KMS-11 (cell line): ENCODE results near the gene WNT6.
"Not testable (repeated sequence)": the region's sequence is repeated elsewhere in the genome, so short reads cannot be mapped to it uniquely, and the experiment has no call there.

Experiments used
- H2AFZ ChIP-seq: fragments of 200-600 bp; sonication (generic); 2 replicates; pipeline ENCODE4 v1.6.1; 2016; ENCODE audit warnings: antibody characterized with exemption, mixed run types, low read depth
- H3K27ac ChIP-seq: fragments of 200-600 bp; sonication (generic); 2 replicates; pipeline ENCODE4 v1.6.1; 2016; ENCODE audit warnings: mild to moderate bottlenecking, mixed run types
- H3K27me3 ChIP-seq: fragments of 200-600 bp; sonication (generic); 2 replicates; pipeline ENCODE4 v1.6.1; 2017; ENCODE audit warnings: mild to moderate bottlenecking, low read depth, mixed run types, moderate library complexity; ENCODE audit not compliant: insufficient read depth
- H3K36me3 ChIP-seq: fragments of 200-600 bp; sonication (generic); 2 replicates; pipeline ENCODE4 v1.6.1; 2017; ENCODE audit warnings: mild to moderate bottlenecking, mixed run types; ENCODE audit not compliant: insufficient read depth
- H3K4me1 ChIP-seq: fragments of 200-600 bp; sonication (generic); 2 replicates; pipeline ENCODE4 v1.6.1; 2016; ENCODE audit warnings: mild to moderate bottlenecking, low read depth, mixed run types; ENCODE audit not compliant: poor library complexity, severe bottlenecking
- H3K4me2 ChIP-seq: fragments of 200-600 bp; sonication (generic); 2 replicates; pipeline ENCODE4 v1.7.0; 2016; ENCODE audit warnings: mild to moderate bottlenecking, mixed run types
- H3K4me3 ChIP-seq: fragments of 200-600 bp; sonication (generic); IDR thresholded peaks from 2 replicates; pipeline ENCODE4 v1.6.1; 2017; ENCODE audit warnings: low read depth, low read length, mixed read lengths; ENCODE audit not compliant: insufficient read depth
- H3K79me2 ChIP-seq: fragments of 200-600 bp; sonication (generic); 2 replicates; pipeline ENCODE4 v1.6.1; 2016; ENCODE audit warnings: low read depth, mixed run types; ENCODE audit not compliant: insufficient read depth
- H3K9ac ChIP-seq: fragments of 200-600 bp; sonication (generic); 2 replicates; pipeline ENCODE4 v1.6.1; 2016; ENCODE audit warnings: mild to moderate bottlenecking, mixed run types
- H4K20me1 ChIP-seq: fragments of 200-600 bp; sonication (generic); 2 replicates; pipeline ENCODE4 v1.6.1; 2016; ENCODE audit warnings: mild to moderate bottlenecking, mixed run types; ENCODE audit not compliant: insufficient read depth
- TF ChIP-seq, protein P1 (sequence below): fragments of 200-600 bp; sonication (generic); conservative IDR thresholded peaks from 2 replicates; pipeline ENCODE4 v1.6.1; 2017; ENCODE audit warnings: low read depth, mild to moderate bottlenecking, antibody characterized with exemption, low read length, moderate library complexity, mixed read lengths

WNT6 gene

DNA sequence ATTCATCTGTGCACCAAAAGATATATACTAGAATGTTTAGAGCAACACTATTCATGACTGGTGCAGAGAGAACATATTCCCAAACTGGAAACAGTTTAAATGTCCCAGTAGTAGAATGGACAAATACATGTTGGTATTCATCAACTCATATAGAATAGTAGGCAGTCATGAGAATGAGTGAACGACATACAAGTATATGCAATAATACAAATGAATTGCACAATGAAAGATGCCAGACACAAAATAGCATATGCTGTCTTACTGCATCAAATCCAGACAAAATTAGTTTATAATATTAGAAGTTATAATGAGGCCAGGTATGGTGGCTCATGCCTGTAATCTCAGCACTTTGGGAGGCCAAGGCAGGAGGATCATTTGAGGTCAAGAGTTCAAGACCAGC lies 19.7 kb upstream of the WNT6 start:
- Histone ChIP-seq H3K4me2 (no peak overlapping the region), H3K9ac (no peak overlapping the region), H3K4me3 (no peak overlapping the region), H3K27me3 (no peaks in the 10 kb centered on the region), H3K36me3 (no peaks in the 10 kb centered on the region), H3K4me1 (peaks cover 13% of the 10 kb centered on the region), H3K27ac (no peak overlapping the region), H3K79me2 (no peaks in the 10 kb centered on the region), H2AFZ (no peak overlapping the region), H4K20me1 (no peaks in the 10 kb centered on the region)
- TF ChIP-seq, protein P1, sequence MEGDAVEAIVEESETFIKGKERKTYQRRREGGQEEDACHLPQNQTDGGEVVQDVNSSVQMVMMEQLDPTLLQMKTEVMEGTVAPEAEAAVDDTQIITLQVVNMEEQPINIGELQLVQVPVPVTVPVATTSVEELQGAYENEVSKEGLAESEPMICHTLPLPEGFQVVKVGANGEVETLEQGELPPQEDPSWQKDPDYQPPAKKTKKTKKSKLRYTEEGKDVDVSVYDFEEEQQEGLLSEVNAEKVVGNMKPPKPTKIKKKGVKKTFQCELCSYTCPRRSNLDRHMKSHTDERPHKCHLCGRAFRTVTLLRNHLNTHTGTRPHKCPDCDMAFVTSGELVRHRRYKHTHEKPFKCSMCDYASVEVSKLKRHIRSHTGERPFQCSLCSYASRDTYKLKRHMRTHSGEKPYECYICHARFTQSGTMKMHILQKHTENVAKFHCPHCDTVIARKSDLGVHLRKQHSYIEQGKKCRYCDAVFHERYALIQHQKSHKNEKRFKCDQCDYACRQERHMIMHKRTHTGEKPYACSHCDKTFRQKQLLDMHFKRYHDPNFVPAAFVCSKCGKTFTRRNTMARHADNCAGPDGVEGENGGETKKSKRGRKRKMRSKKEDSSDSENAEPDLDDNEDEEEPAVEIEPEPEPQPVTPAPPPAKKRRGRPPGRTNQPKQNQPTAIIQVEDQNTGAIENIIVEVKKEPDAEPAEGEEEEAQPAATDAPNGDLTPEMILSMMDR, result no peak

- not testable (repeated sequence) for H3K36me3 ChIP-seq, H3K9ac ChIP-seq, H3K27me3 ChIP-seq, H2AFZ ChIP-seq, H3K4me2 ChIP-seq, H3K4me3 ChIP-seq, H4K20me1 ChIP-seq, H3K79me2 ChIP-seq, H3K27ac ChIP-seq, H3K4me1 ChIP-seq
Observed at GRCh38 chr2:218844334-218844733, 15.3 kb upstream of the WNT6 start.

DNA sequence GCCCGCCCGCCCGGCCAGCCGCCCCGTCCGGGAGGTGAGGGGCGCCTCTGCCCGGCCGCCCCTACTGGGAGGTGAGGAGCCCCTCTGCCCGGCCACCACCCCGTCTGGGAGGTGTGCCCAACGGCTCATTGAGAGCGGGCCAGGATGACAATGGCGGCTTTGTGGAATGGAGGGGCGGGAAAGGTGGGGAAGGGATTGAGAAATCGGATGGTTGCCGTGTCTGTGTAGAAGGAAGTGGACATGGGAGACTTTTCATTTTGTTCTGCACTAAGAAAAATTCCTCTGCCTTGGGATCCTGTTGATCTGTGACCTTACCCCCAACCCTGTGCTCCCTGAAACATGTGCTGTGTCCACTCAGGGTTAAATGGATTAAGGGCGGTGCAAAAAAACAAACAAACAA lies 12.6 kb upstream of the WNT6 start:
- not testable (repeated sequence) for H3K27me3 ChIP-seq, H3K4me2 ChIP-seq, H3K9ac ChIP-seq, H3K4me3 ChIP-seq, H2AFZ ChIP-seq, H3K27ac ChIP-seq, H3K4me1 ChIP-seq, H3K79me2 ChIP-seq, H4K20me1 ChIP-seq, H3K36me3 ChIP-seq

DNA sequence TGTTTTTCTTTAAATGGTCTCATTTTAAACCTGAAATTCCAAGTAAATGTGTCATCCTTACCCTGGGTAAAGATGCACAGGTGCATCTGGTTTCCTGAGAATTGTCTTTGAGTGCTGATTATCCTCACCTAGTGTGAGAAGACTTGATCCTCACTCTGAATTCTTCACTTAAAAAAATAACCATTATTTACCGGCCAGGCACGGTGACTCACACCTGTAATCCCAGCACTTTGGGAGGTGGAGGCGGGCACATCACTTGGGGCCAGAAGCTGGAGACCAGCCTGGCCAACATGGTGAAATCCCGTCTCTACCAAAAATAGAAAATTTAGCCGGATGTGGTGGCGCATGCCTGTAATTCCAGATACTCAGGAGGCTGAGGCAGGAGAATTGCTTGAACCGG lies 9.9 kb upstream of the WNT6 start:
- H3K36me3 ChIP-seq, result no peaks in the 10 kb centered on the region
- H3K4me2 ChIP-seq, result no peak overlapping the region
- TF ChIP-seq, protein P1, result no peak
- no peak overlapping the region for H3K27ac ChIP-seq
- H3K27me3 ChIP-seq, result peaks cover 12% of the 10 kb centered on the region; the same call in 1 of the 2 replicates
- H3K4me3 ChIP-seq, result no peak overlapping the region
- H3K4me1 ChIP-seq, result peaks cover 11% of the 10 kb centered on the region
- no peaks in the 10 kb centered on the region for H3K79me2 ChIP-seq
- no peak overlapping the region for H2AFZ ChIP-seq
- H4K20me1 ChIP-seq, result no peaks in the 10 kb centered on the region
- no peak overlapping the region for H3K9ac ChIP-seq

- Histone ChIP-seq H4K20me1 (no peaks in the 10 kb centered on the region), H3K4me1 (peaks cover 11% of the 10 kb centered on the region), H2AFZ (no peak overlapping the region), H3K4me2 (no peak overlapping the region), H3K27me3 (peaks cover 18% of the 10 kb centered on the region; the same call in 1 of the 2 replicates), H3K36me3 (no peaks in the 10 kb centered on the region), H3K9ac (no peak overlapping the region), H3K4me3 (no peak overlapping the region), H3K27ac (no peak overlapping the region), H3K79me2 (no peaks in the 10 kb centered on the region)
- TF ChIP-seq, protein P1, result no peak
Observed at GRCh38 chr2:218850796-218851195, 8.8 kb upstream of the WNT6 start.
